ENCODE data around the gene PRDM7. TPM values are rescaled to one million over a fixed set of nuclear protein-coding genes. Genes with fewer than 3 reads are reported as not detected.
A peak's percentile ranks its signal among the peaks of the same experiment; 100 is the strongest.

PRDM7 gene
- total and polyA plus RNA-seq, 9 of the 15 experiments (the other 6 are each of a cell fraction or from before 2014, with no cell fraction given) = not detected

DNA sequence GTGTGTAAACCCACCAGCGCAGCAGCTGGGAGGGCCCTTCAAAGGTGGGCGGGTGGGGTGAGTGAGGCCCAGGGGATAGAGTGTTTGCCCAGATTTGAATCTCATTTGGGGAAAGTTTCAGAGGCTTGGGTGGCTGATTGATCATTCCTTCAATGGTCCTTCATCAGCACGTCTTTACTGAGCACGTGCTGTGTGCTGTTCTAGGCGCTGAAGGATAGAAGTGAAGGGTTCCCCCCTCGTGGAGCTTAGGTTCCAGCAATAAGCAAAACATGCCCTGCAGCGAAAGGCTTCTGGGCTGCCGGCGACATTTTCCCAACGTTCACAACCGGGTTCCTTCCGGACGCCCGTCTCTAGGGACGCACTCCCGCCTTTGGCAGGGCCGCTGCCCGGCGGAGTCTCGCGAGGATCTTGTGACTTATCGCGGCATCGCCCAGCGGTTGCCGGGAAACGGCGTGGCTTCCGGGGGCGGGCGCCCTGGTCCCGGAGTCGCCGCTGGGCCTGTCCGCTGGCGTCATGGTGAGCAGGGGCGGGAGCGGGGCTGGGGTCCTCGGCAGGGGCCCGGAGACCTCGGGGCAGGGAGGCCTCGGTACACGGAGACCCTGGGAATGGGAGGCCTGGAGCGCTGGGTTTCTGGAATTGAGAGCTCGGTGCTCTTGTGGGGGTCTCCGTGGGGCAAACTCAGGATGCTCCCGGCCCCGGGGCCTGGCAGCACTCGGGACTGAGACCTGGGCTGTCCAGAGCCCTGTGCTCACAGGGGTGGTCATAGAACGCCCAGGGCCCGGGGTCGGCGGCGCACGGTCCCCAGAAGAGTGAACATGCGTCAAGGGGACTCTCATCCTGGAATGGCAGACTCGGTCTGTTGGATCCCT lies 54.7 kb downstream of the PRDM7 start (continued):
- TF ChIP-seq ZNF121 (CRISPR knock-in tag; conservative IDR thresholded peaks at IDR 0.05) = no peak
- no peak for TF ChIP-seq HEY1 (CRISPR knock-in tag; IDR thresholded peaks at IDR 0.05; ENCODE audit: borderline replicate concordance)
- TF ChIP-seq, protein P1, sequence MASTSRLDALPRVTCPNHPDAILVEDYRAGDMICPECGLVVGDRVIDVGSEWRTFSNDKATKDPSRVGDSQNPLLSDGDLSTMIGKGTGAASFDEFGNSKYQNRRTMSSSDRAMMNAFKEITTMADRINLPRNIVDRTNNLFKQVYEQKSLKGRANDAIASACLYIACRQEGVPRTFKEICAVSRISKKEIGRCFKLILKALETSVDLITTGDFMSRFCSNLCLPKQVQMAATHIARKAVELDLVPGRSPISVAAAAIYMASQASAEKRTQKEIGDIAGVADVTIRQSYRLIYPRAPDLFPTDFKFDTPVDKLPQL (IDR thresholded peaks at IDR 0.05; ENCODE audit: extremely low read depth, insufficient read length) = no peak
- no peak for TF ChIP-seq IRF2 (CRISPR knock-in tag; IDR thresholded peaks at IDR 0.05)
- TF ChIP-seq SREBF1 (IDR thresholded peaks at IDR 0.05; ENCODE audit: borderline replicate concordance, low read depth, low read length) = no peak
- no peak for TF ChIP-seq TAL1 (IDR thresholded peaks at IDR 0.05)
- TF ChIP-seq CC2D1A (IDR thresholded peaks at IDR 0.05) = no peak
- TF ChIP-seq ERF (CRISPR knock-in tag; IDR thresholded peaks at IDR 0.05) = no peak; the same call in 1 of the 2 replicates
- TF ChIP-seq ZNF551 (CRISPR knock-in tag; IDR thresholded peaks at IDR 0.05) = no peak
- no peak for TF ChIP-seq ZNF707 (CRISPR knock-in tag; conservative IDR thresholded peaks at IDR 0.05)
- no peak; the same call in 1 of the 2 replicates for TF ChIP-seq RAD51 (IDR thresholded peaks at IDR 0.05; ENCODE audit: borderline replicate concordance, low read depth)
- TF ChIP-seq CTBP1 (IDR thresholded peaks at IDR 0.05; ENCODE audit: borderline replicate concordance) = 0 out of 2 replicates have a peak, but pooled peaks have one; percentile 18
- TF ChIP-seq PRMT5 (CRISPR knock-in tag; IDR thresholded peaks at IDR 0.05) = no peak
- no peak for TF ChIP-seq DACH1 (IDR thresholded peaks at IDR 0.05; ENCODE audit: partially characterized antibody)

All from K562 (cell line).